ENCODE measurements around the gene GABRA4. TPM values are rescaled to one million over a fixed set of nuclear protein-coding genes. Genes with fewer than 3 reads are reported as not detected.

Gene GABRA4
- total RNA-seq, 1 donor from 2014 or later = 0.13 TPM

GRCh38 chr4:46900082-46900481 lies 93.3 kb downstream of the GABRA4 start:
- no peak for DNase-seq (ENCODE audit: low spot score)
- Mint-ChIP-seq H3K9me3 (ENCODE audit: unreplicated experiment) (no peaks in the 10 kb centered on the region), H3K36me3 (ENCODE audit: low read depth, unreplicated experiment) (no peaks in the 10 kb centered on the region), H3K4me3 (ENCODE audit: unreplicated experiment) (no peak overlapping the region), H3K27me3 (ENCODE audit: unreplicated experiment) (no peaks in the 10 kb centered on the region), H3K4me1 (ENCODE audit: unreplicated experiment) (no peaks in the 10 kb centered on the region), H3K27ac (ENCODE audit: unreplicated experiment) (no peak overlapping the region)
- no peak for TF ChIP-seq CTCF (IDR thresholded peaks at IDR 0.05; ENCODE audit: unreplicated experiment)

GRCh38 chr4:46894826-46895225 lies 98.6 kb downstream of the GABRA4 start:
- Mint-ChIP-seq H3K27ac (ENCODE audit: unreplicated experiment) (no peak overlapping the region), H3K4me3 (ENCODE audit: unreplicated experiment) (no peak overlapping the region), H3K4me1 (ENCODE audit: unreplicated experiment) (no peaks in the 10 kb centered on the region), H3K36me3 (ENCODE audit: low read depth, unreplicated experiment) (no peaks in the 10 kb centered on the region), H3K27me3 (ENCODE audit: unreplicated experiment) (no peaks in the 10 kb centered on the region), H3K9me3 (ENCODE audit: unreplicated experiment) (no peaks in the 10 kb centered on the region)
- DNase-seq (ENCODE audit: low spot score) = no peak
- no peak for TF ChIP-seq CTCF (IDR thresholded peaks at IDR 0.05; ENCODE audit: unreplicated experiment)

- H3K27ac Mint-ChIP-seq (ENCODE audit: unreplicated experiment) = no peak overlapping the region
These were observed 103.3 kb downstream of the GABRA4 start for GRCh38 chr4:46890056-46890455.

GRCh38 chr4:46889410-46889809 lies 104.0 kb downstream of the GABRA4 start:
- Mint-ChIP-seq H3K36me3 (ENCODE audit: low read depth, unreplicated experiment) (no peaks in the 10 kb centered on the region), H3K27me3 (ENCODE audit: unreplicated experiment) (no peaks in the 10 kb centered on the region), H3K4me1 (ENCODE audit: unreplicated experiment) (no peaks in the 10 kb centered on the region), H3K27ac (ENCODE audit: unreplicated experiment) (no peak overlapping the region), H3K4me3 (ENCODE audit: unreplicated experiment) (no peak overlapping the region), H3K9me3 (ENCODE audit: unreplicated experiment) (no peaks in the 10 kb centered on the region)
- no peak for DNase-seq (ENCODE audit: low spot score)
- no peak for TF ChIP-seq CTCF (IDR thresholded peaks at IDR 0.05; ENCODE audit: unreplicated experiment)

More at GRCh38 chr4:46890056-46890455, 103.3 kb downstream of the GABRA4 start:
- no peaks in the 10 kb centered on the region for H3K4me1 Mint-ChIP-seq (ENCODE audit: unreplicated experiment)
- no peak for TF ChIP-seq CTCF (IDR thresholded peaks at IDR 0.05; ENCODE audit: unreplicated experiment)
- DNase-seq (ENCODE audit: low spot score) = no peak
- no peak overlapping the region for H3K4me3 Mint-ChIP-seq (ENCODE audit: unreplicated experiment)
- H3K27me3 Mint-ChIP-seq (ENCODE audit: unreplicated experiment) = no peaks in the 10 kb centered on the region
- H3K9me3 Mint-ChIP-seq (ENCODE audit: unreplicated experiment) = no peaks in the 10 kb centered on the region
- H3K36me3 Mint-ChIP-seq (ENCODE audit: low read depth, unreplicated experiment) = no peaks in the 10 kb centered on the region

GRCh38 chr4:46886711-46887110 lies 106.7 kb downstream of the GABRA4 start:
- H3K27me3 Mint-ChIP-seq (ENCODE audit: unreplicated experiment) = no peaks in the 10 kb centered on the region
- no peak for DNase-seq (ENCODE audit: low spot score)
- no peak overlapping the region for H3K4me3 Mint-ChIP-seq (ENCODE audit: unreplicated experiment)
- no peaks in the 10 kb centered on the region for H3K9me3 Mint-ChIP-seq (ENCODE audit: unreplicated experiment)
- H3K4me1 Mint-ChIP-seq (ENCODE audit: unreplicated experiment) = no peaks in the 10 kb centered on the region
- no peak for TF ChIP-seq CTCF (IDR thresholded peaks at IDR 0.05; ENCODE audit: unreplicated experiment)
- H3K36me3 Mint-ChIP-seq (ENCODE audit: low read depth, unreplicated experiment) = no peaks in the 10 kb centered on the region
- H3K27ac Mint-ChIP-seq (ENCODE audit: unreplicated experiment) = no peak overlapping the region

Data from endothelial cell (in vitro differentiated cells).